Tibial nerve (tissue), 4 donors: Measurements from ENCODE around the gene NUP210. TPM values are rescaled to one million over a fixed set of nuclear protein-coding genes. Genes with fewer than 3 reads are reported as not detected.

ENCODE experiments used
- DNase-seq, 2 donors: peaks; one replicate each; pipeline ENCODE4 v3.0.0-alpha.2; 2019; ENCODE audit warnings: low spot score in 2 of 2
- H3K27ac ChIP-seq, 4 donors: fragments of 200-600 bp; sonication (generic) in 3 of 4; one replicate each; pipeline ENCODE4 v1.5.1; 2017 to 2019; ENCODE audit warnings: mild to moderate bottlenecking in 1 of 4
- H3K27me3 ChIP-seq, 2 donors: fragments of 200-600 bp; sonication (generic) in 1 of 2; one replicate each; pipeline versions ENCODE4 v1.5.1 to v1.6.0; 2017 to 2019
- H3K36me3 ChIP-seq, 3 donors: fragments of 200-600 bp; sonication (generic); one replicate each; pipeline ENCODE4 v1.5.1; 2018 to 2019
- H3K4me1 ChIP-seq, 4 donors: fragments of 200-600 bp; sonication (generic) in 3 of 4; one replicate each; pipeline ENCODE4 v1.5.1; 2017 to 2019
- H3K4me3 ChIP-seq, 4 donors: fragments of 200-600 bp; sonication (generic) in 3 of 4; one replicate each; pipeline ENCODE4 v1.5.1; 2017 to 2019; ENCODE audit warnings: mild to moderate bottlenecking in 1 of 4, moderate library complexity in 1 of 4
- H3K9me3 ChIP-seq, 4 donors: fragments of 200-600 bp; sonication (generic) in 3 of 4; one replicate each; pipeline ENCODE4 v1.5.1; 2017 to 2019
- EP300 ChIP-seq, 2 donors: sonication (generic); formaldehyde crosslinking; IDR thresholded peaks; one replicate each; pipeline ENCODE4 v1.6.1; 2017; ENCODE audit warnings: antibody characterized with exemption in 2 of 2, mild to moderate bottlenecking in 1 of 2
- POLR2A ChIP-seq, 2 donors: fragments of 450-650 bp; IDR thresholded peaks; one replicate each; pipeline ENCODE4 v1.6.1; 2017; ENCODE audit warnings: antibody characterized with exemption in 2 of 2, mild to moderate bottlenecking in 2 of 2, moderate library complexity in 2 of 2
- WGBS, 2 donors: methylation state at CpG; one replicate each; pipeline ENCODE4 v1.1.5; 2018; 5-methylcytosine and 5-hydroxymethylcytosine counted together
- total RNA-seq, 4 donors: library from RNA; depleted of rRNA; stranded (reverse); fragments of >200 nt; gene quantifications; one replicate each; pipeline ENCODE4 v1.1.0, GENCODE V29; 2016
- TF ChIP-seq, protein P1 (sequence below), 5 experiments: fragments of 200-600 bp in 3 of 5; fragments of 450-650 bp in 2 of 5; sonication (generic) in 3 of 5; IDR thresholded peaks; one replicate each; pipeline ENCODE4 v1.5.1; 2016 to 2019; ENCODE audit warnings: antibody characterized with exemption in 5 of 5, mild to moderate bottlenecking in 3 of 5, moderate library complexity in 2 of 5

Gene NUP210
- total RNA-seq, 4 donors from 2014 or later = 1.3 to 9.3 (median 2.0) TPM

DNA sequence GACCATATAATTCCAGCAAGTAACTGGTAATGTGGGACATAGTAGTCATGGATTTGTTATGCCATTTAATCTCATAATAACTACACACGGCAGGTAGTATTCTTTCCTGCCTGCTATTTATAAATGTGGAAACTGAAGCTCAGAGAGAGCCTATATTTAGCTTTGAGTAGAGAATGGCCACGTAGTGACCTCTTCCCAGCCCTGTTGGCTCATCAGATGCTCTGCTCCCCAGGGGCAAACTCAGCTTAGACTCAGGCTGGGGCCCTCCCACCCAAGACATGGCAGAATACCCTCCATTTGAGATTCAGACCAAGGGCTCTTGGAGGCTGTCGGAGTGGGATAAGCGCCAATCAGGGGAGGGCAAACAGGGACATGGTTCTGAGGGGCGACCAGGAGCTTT is 42.7 kb upstream of the NUP210 start:
- Histone ChIP-seq H3K27me3 (no peaks in the 10 kb centered on the region), H3K4me1 (no peaks in the 10 kb centered on the region), H3K36me3 (no peaks in the 10 kb centered on the region), H3K27ac (no peak overlapping the region), H3K9me3 (no peaks in the 10 kb centered on the region), H3K4me3 (no peak overlapping the region)
- DNase-seq = no peak
- 59 to 65% methylated on average over 5 of the region's 5 CpGs for WGBS, 2 donors
- TF ChIP-seq EP300 (IDR thresholded peaks at IDR 0.05) = no peak

GRCh38 chr3:13462125-13462629 is 42.1 kb upstream of the NUP210 start:
- Histone ChIP-seq H3K4me1 (no peaks in the 10 kb centered on the region), H3K27ac (no peak overlapping the region), H3K36me3 (no peaks in the 10 kb centered on the region), H3K4me3 (no peak overlapping the region), H3K27me3 (no peaks in the 10 kb centered on the region), H3K9me3 (no peaks in the 10 kb centered on the region)
- 79 to 92% methylated on average over 8 of the region's 8 CpGs for WGBS, 2 donors
- no peak for TF ChIP-seq EP300 (IDR thresholded peaks at IDR 0.05)
- TF ChIP-seq, protein P1, sequence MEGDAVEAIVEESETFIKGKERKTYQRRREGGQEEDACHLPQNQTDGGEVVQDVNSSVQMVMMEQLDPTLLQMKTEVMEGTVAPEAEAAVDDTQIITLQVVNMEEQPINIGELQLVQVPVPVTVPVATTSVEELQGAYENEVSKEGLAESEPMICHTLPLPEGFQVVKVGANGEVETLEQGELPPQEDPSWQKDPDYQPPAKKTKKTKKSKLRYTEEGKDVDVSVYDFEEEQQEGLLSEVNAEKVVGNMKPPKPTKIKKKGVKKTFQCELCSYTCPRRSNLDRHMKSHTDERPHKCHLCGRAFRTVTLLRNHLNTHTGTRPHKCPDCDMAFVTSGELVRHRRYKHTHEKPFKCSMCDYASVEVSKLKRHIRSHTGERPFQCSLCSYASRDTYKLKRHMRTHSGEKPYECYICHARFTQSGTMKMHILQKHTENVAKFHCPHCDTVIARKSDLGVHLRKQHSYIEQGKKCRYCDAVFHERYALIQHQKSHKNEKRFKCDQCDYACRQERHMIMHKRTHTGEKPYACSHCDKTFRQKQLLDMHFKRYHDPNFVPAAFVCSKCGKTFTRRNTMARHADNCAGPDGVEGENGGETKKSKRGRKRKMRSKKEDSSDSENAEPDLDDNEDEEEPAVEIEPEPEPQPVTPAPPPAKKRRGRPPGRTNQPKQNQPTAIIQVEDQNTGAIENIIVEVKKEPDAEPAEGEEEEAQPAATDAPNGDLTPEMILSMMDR (IDR thresholded peaks at IDR 0.05) = no peak
- TF ChIP-seq POLR2A (IDR thresholded peaks at IDR 0.05) = no peak
- DNase-seq = no peak

- Histone ChIP-seq H3K4me3 (no peak overlapping the region), H3K4me1 (no peaks in the 10 kb centered on the region), H3K27ac (no peak overlapping the region), H3K36me3 (no peaks in the 10 kb centered on the region), H3K9me3 (no peaks in the 10 kb centered on the region), H3K27me3 (no peaks in the 10 kb centered on the region)
- DNase-seq = no peak
- TF ChIP-seq POLR2A (IDR thresholded peaks at IDR 0.05) = no peak
- no peak for TF ChIP-seq EP300 (IDR thresholded peaks at IDR 0.05)
- TF ChIP-seq, protein P1 (IDR thresholded peaks at IDR 0.05) = peak in 1 of 5 experiments; percentile 44
- WGBS, 2 donors = 39 to 42% methylated on average over 14 of the region's 14 CpGs
These were observed 41.3 kb upstream of the NUP210 start for GRCh38 chr3:13461169-13462124.

DNA sequence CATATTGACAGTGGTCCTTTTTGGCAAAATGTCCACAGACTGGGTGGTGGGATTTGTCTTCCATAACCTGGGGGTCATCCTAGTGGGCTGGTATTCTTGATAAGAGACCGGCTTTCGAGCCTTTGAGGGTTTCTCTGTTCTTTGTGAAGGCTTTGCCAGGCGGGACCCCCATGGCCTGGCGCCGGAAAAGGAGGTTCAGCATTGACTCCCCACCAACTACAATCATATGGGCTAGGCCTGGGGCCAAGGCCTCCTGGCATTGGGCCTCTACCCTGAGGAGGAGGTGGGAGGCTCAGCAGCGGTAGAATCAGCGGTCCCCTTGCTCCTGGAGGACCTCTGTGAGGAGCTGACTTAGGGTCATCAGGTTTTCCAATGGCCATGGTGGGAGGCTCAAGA is 40.2 kb upstream of the NUP210 start:
- H3K4me1 ChIP-seq = no peaks in the 10 kb centered on the region

DNA sequence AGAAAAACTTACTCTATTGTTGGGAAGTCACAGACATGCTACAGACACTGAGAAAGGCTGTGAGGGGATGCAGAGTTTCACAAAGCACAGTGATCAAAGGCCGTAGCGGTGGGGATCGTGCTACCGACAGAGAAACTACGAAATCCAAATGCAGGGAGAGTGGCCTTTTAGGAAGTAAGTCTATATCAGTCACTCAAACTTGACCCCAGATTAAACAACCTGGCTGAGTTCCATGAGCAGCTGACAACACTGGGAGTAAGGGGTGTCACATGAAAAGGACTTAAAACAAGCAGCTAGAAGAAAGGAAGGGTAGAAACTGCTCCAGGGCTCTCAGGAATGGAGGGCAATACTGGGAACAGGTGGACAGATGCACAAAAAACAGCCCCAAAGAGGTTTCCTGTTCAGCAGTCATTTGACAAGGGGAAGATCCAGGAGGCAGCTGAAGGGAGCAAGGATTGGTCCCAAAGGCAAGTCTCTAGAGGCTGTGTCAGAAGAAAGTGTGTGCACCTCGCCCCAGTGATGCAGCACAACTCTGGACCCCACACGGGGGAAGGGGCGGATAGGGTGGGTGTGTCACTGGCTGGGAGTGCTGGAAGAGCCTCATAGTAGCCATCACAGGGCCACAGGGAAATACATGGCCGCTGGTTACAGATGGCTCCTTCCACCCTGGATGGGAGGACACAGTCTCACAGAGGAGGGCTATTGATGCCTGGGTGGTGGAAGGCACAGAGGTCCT is 39.7 kb upstream of the NUP210 start:
- no peak overlapping the region for H3K27ac ChIP-seq
- DNase-seq = no peak
- no peaks in the 10 kb centered on the region for H3K36me3 ChIP-seq
- WGBS, 2 donors = 62 to 78% methylated on average over 9 of the region's 9 CpGs
- no peaks in the 10 kb centered on the region for H3K4me1 ChIP-seq
- no peaks in the 10 kb centered on the region for H3K27me3 ChIP-seq
- TF ChIP-seq EP300 (IDR thresholded peaks at IDR 0.05) = no peak
- TF ChIP-seq, protein P1 (IDR thresholded peaks at IDR 0.05) = no peak
- no peak for TF ChIP-seq POLR2A (IDR thresholded peaks at IDR 0.05)
- H3K4me3 ChIP-seq = no peak overlapping the region
- H3K9me3 ChIP-seq = no peaks in the 10 kb centered on the region

More for the DNA sequence above, 40.2 kb upstream of the NUP210 start:
- H3K27ac ChIP-seq = no peak overlapping the region
- no peak overlapping the region for H3K4me3 ChIP-seq
- H3K36me3 ChIP-seq = no peaks in the 10 kb centered on the region
- TF ChIP-seq, protein P1 (IDR thresholded peaks at IDR 0.05) = no peak
- no peak for TF ChIP-seq POLR2A (IDR thresholded peaks at IDR 0.05)
- TF ChIP-seq EP300 (IDR thresholded peaks at IDR 0.05) = no peak
- DNase-seq = no peak
- H3K9me3 ChIP-seq = no peaks in the 10 kb centered on the region
- H3K27me3 ChIP-seq = no peaks in the 10 kb centered on the region
- WGBS, 2 donors = 96 to 97% methylated on average over 7 of the region's 7 CpGs
